ENCODE data around the gene PDLIM7. TPM values are rescaled to one million over a fixed set of nuclear protein-coding genes. Genes with fewer than 3 reads are reported as not detected.

Gene PDLIM7
- total RNA-seq, 2 experiments from 2014 or later, result 38.8 to 58.0 TPM

DNA sequence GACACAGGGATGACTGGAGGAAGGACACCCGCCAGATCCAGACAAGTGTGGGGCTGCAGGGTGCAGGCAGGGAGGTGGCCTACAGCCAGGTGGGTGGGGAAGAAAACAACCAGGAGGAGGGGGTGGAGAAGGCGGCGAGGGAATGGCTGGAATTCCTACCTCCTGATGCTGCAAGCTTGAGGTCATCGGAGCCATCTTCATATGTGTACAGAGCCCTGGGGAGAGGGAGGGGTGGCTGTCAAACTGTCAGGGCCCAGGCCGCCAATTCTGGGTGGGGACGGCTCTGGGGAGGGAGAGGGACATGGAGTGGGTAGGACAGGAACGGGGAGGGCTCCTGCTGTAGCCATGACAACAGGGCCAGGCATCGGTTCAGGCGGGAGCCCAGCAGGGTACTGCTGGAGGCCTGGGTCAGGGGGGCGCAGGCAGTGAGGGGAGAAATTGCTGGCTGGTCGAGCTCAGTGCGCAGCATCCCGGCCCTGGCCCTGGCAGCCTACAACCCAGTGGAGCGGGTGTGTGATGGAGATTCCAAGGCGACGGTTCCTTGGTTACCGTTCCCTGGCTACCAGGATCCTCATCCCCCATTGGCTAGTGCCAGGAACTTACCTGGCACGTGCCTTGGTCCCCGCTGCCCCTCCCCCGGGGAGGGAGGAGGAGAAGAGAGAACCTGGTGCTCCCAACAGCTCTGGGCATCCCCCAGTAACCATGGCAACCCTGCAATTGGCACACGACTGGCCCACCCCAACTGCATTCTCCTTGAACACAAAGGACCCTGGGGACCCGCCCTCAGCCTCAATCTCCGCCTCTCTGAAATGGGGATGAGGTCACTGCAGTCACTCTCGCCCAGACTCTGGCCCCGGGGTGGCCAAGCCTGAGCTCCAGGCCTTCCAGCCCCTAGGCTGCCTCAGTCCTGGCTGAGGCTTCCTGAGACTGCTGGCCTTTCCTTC is 28.4 kb downstream of the PDLIM7 start:
- no peak for DNase-seq (ENCODE audit: low spot score)
- no TSS peak for BruUV-seq (replicated peaks)
- TF ChIP-seq EZH2phosphoT487 (IDR thresholded peaks at IDR 0.05; ENCODE audit: borderline replicate concordance, low read depth, low read length) (no peak), CTCF (conservative IDR thresholded peaks at IDR 0.05; ENCODE audit: low read length) (no peak)

DNA sequence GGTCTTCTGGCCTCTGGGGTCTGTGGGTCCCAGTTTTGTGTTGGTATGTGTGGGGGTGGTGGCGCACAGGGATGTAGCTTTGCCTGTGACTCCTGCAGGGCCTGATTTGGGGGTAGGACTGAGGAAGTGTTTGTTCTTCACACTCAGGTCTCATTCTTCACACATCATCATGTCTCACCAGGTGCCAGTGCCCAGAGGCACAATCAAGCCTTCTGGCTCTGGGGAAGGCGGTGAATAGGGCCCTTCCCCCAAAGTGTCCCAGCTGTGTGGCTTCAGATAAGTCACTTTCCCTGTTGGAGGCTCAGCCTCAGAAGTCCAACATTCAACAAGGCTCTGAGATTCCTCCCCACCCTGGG is 29.1 kb downstream of the PDLIM7 start:
- TF ChIP-seq EZH2phosphoT487 (IDR thresholded peaks at IDR 0.05; ENCODE audit: borderline replicate concordance, low read depth, low read length) (no peak), CTCF (conservative IDR thresholded peaks at IDR 0.05; ENCODE audit: low read length) (no peak)
- H3K9me3 ChIP-seq (ENCODE audit: low read length), result no peaks in the 10 kb centered on the region
- no peaks in the 10 kb centered on the region for H3K79me2 ChIP-seq (ENCODE audit: insufficient read depth, low read depth, low read length)
- no peaks in the 10 kb centered on the region for H3K9me2 ChIP-seq (ENCODE audit: insufficient read depth, low read length)
- no peaks in the 10 kb centered on the region for H4K20me1 ChIP-seq (ENCODE audit: insufficient read depth, low read length)
- ChIA-PET CTCF (ENCODE audit: unreplicated experiment) (no interaction called here), POLR2A (no interaction called here)
- H2AFZ ChIP-seq (ENCODE audit: low read length), result no peak overlapping the region
- peaks cover 10% of the 10 kb centered on the region for H3K4me1 ChIP-seq (ENCODE audit: insufficient read depth, low read length, poor library complexity, severe bottlenecking)
- no peak overlapping the region for H3K27ac ChIP-seq (ENCODE audit: low read depth, low read length, poor library complexity, severe bottlenecking)
- DNase-seq (ENCODE audit: low spot score), result no peak
- H3K4me3 ChIP-seq (ENCODE audit: low read depth, low read length, poor library complexity, severe bottlenecking), result no peak overlapping the region
- BruUV-seq (replicated peaks), result no TSS peak
- no peak overlapping the region for H3K4me2 ChIP-seq (ENCODE audit: low read length)
- no peaks in the 10 kb centered on the region for H3K36me3 ChIP-seq (ENCODE audit: insufficient read depth, low read length)
- intact Hi-C loops (cut with micrococcal nuclease; ENCODE audit: unreplicated experiment), result no loop called here

More for the DNA sequence above, 28.4 kb downstream of the PDLIM7 start:
- no peak overlapping the region for H2AFZ ChIP-seq (ENCODE audit: low read length)
- H3K9me3 ChIP-seq (ENCODE audit: low read length), result no peaks in the 10 kb centered on the region
- H3K4me1 ChIP-seq (ENCODE audit: insufficient read depth, low read length, poor library complexity, severe bottlenecking), result peaks cover 10% of the 10 kb centered on the region
- ChIA-PET POLR2A (interaction anchor here (1.4 kb wide), 1 partner anchor 14 kb away, joined by 3 read pairs; no protein-coding TSS in a partner anchor), CTCF (ENCODE audit: unreplicated experiment) (no interaction called here)
- H3K36me3 ChIP-seq (ENCODE audit: insufficient read depth, low read length), result no peaks in the 10 kb centered on the region
- no peak overlapping the region for H3K4me3 ChIP-seq (ENCODE audit: low read depth, low read length, poor library complexity, severe bottlenecking)
- H3K27ac ChIP-seq (ENCODE audit: low read depth, low read length, poor library complexity, severe bottlenecking), result no peak overlapping the region
- intact Hi-C loops (cut with micrococcal nuclease; ENCODE audit: unreplicated experiment), result no loop called here
- no peaks in the 10 kb centered on the region for H4K20me1 ChIP-seq (ENCODE audit: insufficient read depth, low read length)
- no peaks in the 10 kb centered on the region for H3K79me2 ChIP-seq (ENCODE audit: insufficient read depth, low read depth, low read length)
- no peak overlapping the region for H3K4me2 ChIP-seq (ENCODE audit: low read length)
- H3K9me2 ChIP-seq (ENCODE audit: insufficient read depth, low read length), result no peaks in the 10 kb centered on the region

GRCh38 chr5:177467436-177467835 is 30.0 kb downstream of the PDLIM7 start:
- ChIA-PET CTCF (ENCODE audit: unreplicated experiment) (no interaction called here), POLR2A (no interaction called here)
- intact Hi-C loops (cut with micrococcal nuclease; ENCODE audit: unreplicated experiment), result no loop called here

More at GRCh38 chr5:177467436-177467835, 30.0 kb downstream of the PDLIM7 start:
- H3K27ac ChIP-seq (ENCODE audit: low read depth, low read length, poor library complexity, severe bottlenecking), result no peak overlapping the region
- no TSS peak for BruUV-seq (replicated peaks)
- H3K4me3 ChIP-seq (ENCODE audit: low read depth, low read length, poor library complexity, severe bottlenecking), result no peak overlapping the region
- no peak for DNase-seq (ENCODE audit: low spot score)
- TF ChIP-seq EZH2phosphoT487 (IDR thresholded peaks at IDR 0.05; ENCODE audit: borderline replicate concordance, low read depth, low read length) (no peak), CTCF (conservative IDR thresholded peaks at IDR 0.05; ENCODE audit: low read length) (no peak)
- H2AFZ ChIP-seq (ENCODE audit: low read length), result no peak overlapping the region
- no peak overlapping the region for H3K4me2 ChIP-seq (ENCODE audit: low read length)
- no peaks in the 10 kb centered on the region for H3K9me2 ChIP-seq (ENCODE audit: insufficient read depth, low read length)
- no peaks in the 10 kb centered on the region for H3K79me2 ChIP-seq (ENCODE audit: insufficient read depth, low read depth, low read length)
- H4K20me1 ChIP-seq (ENCODE audit: insufficient read depth, low read length), result no peaks in the 10 kb centered on the region
- H3K4me1 ChIP-seq (ENCODE audit: insufficient read depth, low read length, poor library complexity, severe bottlenecking), result peaks cover 5% of the 10 kb centered on the region
- H3K9me3 ChIP-seq (ENCODE audit: low read length), result no peaks in the 10 kb centered on the region
- H3K36me3 ChIP-seq (ENCODE audit: insufficient read depth, low read length), result no peaks in the 10 kb centered on the region

All from OCI-LY7 (cell line).